GM12873 (cell line): ENCODE results near the gene TTLL11.

Source experiments
- CTCF ChIP-seq: IDR thresholded peaks from 2 replicates; pipeline ENCODE4 v1.5.1; 2012; ENCODE audit warnings: low read depth, mild to moderate bottlenecking, moderate library complexity, low read length, control low read depth; ENCODE audit not compliant: insufficient read depth; ENCODE audit errors: missing control alignments

TTLL11 gene

DNA sequence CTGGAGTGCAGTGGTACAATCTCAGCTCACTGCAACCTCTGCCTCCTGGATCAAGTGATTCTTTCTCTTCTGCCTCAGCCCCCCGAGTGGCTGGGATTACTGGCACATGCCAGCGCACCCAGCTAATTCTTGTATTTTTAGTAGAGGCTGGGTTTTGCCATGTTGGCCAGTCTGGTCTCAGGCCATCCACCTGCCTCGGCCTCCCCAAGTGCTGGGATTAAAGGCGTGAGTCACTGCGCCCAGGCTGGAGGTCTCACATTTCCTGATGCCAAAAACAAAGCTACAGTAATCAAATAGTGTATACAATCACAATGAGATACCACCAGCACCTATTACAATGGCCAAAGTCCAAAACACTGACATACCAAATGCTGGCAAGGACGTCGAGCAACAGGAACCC, 51.1 kb downstream of the TTLL11 start:
- TF ChIP-seq CTCF, result no peak

GRCh38 chr9:122040561-122041242, 52.4 kb downstream of the TTLL11 start:
- no peak for TF ChIP-seq CTCF

DNA sequence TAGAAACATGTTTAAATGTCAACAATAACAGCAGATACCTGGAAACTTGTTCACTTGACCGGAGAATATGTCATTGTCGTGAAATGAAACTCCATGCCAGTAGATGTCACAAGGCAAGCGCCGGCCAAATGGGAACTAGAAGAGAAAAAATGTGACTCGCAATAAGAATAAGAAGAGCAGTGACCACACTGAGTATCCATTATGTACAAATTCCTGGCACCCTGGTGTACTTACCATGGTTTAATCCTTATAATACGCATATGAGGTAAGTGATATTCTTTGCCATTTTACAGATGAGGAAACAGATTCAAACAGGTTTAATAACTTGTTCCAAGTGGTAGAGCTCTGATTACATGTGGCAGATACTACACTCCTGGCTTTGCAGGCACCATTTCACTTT, 53.9 kb downstream of the TTLL11 start:
- TF ChIP-seq CTCF, result no peak

GRCh38 chr9:122036988-122037387, 56.1 kb downstream of the TTLL11 start:
- TF ChIP-seq CTCF, result no peak

DNA sequence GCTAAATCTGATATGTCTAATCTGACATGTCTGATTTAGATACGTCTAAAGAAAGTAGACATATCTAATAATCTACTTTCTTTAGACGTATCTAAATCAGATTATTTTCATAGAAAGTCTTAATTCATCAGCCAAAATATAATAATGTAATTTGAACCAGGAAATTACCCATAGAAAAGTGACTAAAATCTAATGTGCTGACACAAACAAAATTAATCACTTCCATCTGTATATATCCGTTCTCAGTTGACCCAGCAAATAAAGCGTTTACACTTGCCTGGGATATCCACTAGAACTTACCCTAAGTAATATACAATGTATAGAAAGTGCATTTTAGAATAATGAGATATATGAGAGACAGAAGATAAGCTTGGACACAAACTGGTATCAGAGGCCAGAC, 56.7 kb downstream of the TTLL11 start:
- no peak for TF ChIP-seq CTCF

DNA sequence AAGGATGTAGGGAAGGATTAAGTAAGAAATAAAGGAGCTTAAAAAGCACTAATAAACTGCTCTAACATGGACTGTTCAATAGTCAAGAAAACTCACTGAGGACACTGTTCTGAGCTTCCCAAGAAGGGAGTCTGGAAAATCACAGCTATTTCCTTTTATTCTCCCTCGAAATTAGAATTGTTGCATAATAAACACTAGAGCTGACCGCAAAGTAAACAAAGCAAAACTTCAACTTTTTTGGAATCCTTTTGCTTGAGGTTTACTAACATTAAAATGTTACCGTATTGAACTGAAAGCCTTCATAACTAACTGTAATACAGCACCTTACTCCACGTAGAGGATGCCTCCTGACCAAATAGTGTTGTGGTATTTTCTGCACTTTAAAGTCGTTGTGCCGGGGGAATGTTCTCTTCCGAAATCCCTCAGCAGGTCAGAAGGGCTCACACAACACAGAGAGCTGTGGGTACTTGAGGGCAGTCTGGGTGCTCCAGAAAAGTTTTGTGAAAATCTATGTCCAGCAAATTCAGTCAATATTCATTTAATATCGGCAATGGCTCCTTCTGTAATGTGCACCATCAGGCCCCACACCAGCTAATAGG, 59.2 kb downstream of the TTLL11 start:
- no peak for TF ChIP-seq CTCF

DNA sequence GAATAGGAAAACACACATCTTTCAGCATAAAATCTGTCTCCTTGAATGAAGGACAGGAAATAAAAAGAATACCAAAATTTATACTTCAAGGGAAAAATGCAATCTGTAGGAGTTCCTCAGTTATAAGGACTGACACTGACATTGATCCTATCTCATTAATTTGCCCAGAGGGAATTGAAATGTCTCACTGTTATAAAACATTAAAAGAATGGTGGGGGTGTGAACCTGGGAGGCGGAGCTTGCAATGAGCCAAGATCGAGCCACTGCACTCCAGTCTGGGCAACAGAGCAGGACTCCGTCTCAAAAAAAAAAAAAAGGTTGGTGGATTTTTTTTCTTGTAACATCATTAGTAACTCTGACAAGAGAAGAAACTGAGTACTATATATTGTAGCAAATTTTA, 60.8 kb downstream of the TTLL11 start:
- no peak for TF ChIP-seq CTCF
